A549 (cell line): ENCODE measurements around the gene LAGE3.

Experiments
- CHD2 ChIP-seq: fragments of 150-350 bp; IDR thresholded peaks from 2 replicates; pipeline ENCODE4 v1.6.1; 2014; ENCODE audit warnings: low read length; ENCODE audit not compliant: partially characterized antibody
- CTCF ChIP-seq: fragments of >200 bp; sonication (Bioruptor Twin); formaldehyde crosslinking; IDR thresholded peaks from 3 replicates; pipeline ENCODE4 v1.5.1; 2016
- ELK1 ChIP-seq: fragments of 150-350 bp; IDR thresholded peaks from 2 replicates; pipeline ENCODE4 v1.6.1; 2014; ENCODE audit warnings: low read depth, mild to moderate bottlenecking, low read length
- EP300 ChIP-seq, 2 experiments: fragments of >200 bp; sonication (Bioruptor Twin); formaldehyde crosslinking; IDR thresholded peaks; 2 replicates in 1 of 2; 3 replicates in 1 of 2; pipeline ENCODE4 v1.6.1; 2016 to 2017

GRCh38 chrX:154462396-154462795, 16.7 kb downstream of the LAGE3 start:
- TF ChIP-seq CHD2 (no peak), CTCF (no peak), EP300 (IDR thresholded peaks at IDR 0.05) (no peak), ELK1 (no peak)
